Myocyte (in vitro differentiated cells): ENCODE data around the gene PDGFB. TPM values are rescaled to one million over a fixed set of nuclear protein-coding genes. Genes with fewer than 3 reads are reported as not detected.
"Not testable (repeated sequence)": the region's sequence is repeated elsewhere in the genome, so short reads cannot be mapped to it uniquely, and the experiment has no call there.

Source experiments
- DNase-seq: peaks from one replicate; pipeline ENCODE4 v3.0.0-alpha.2; 2012; ENCODE audit warnings: low read depth
- total RNA-seq: library from RNA; depleted of rRNA; stranded (reverse); fragments of >200 nt; gene quantifications from 2 replicates; pipeline ENCODE4 v1.2.3, GENCODE V29; 2014

Gene PDGFB
- total RNA-seq, 1 donor from 2014 or later: 6.7 TPM

- no peak for DNase-seq
These were observed 15.7 kb downstream of the PDGFB start for GRCh38 chr22:39229075-39229474.

GRCh38 chr22:39227542-39228272 lies 17.1 kb downstream of the PDGFB start:
- DNase-seq: no peak

DNA sequence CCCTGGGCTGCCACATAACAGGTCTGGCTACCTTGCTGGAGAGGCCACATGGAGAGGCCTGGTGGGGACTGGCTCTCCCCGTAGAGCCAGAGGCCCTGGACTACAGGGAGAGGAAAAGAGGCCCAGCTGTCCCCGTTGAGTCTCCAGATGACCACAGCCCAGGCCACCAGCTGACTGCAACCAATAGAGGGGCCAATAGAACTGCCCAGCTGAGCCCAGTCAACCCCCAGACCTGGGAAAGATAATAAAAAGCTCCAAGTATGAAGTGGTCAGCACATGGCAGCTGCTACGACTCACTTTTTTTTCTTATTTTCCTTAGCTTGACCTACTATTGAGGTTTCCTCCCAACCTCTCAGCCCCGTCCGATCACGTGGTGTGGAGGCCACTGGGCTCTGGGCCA lies 18.4 kb downstream of the PDGFB start:
- DNase-seq: peak; percentile 82

- no peak for DNase-seq
These were observed 19.2 kb downstream of the PDGFB start for GRCh38 chr22:39225591-39225990.

- no peak for DNase-seq
These were observed 20.2 kb downstream of the PDGFB start for GRCh38 chr22:39224550-39224949.

DNA sequence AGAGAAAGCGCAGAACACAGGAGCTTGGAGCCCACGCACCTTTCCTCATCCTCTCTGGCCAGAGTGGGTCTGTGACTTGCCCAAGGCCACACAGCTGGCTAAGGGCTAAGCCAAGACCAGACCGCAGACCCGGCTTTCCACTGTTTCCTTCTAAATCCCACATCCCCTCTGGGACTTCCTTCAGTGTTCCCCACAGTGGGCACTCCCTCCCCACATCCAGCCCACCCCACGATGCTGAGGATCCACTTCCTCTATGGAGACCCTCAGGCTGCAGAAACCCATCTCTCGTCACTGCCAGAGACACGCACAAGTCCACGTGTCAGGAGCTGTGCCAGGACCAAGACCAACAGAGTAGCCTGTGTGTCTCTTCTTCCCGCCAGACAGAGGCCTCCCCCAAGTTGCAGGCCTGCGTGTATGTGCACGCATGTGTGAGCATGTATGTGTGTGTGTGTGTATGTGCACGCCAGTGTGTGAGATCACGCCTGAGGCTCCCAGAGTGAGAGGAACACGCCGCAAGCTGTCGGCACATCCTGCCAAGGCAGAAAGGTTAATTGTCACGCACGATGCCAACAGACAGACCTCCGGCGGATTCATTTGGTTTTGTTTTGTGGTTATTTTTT lies 21.6 kb downstream of the PDGFB start:
- no peak for DNase-seq

DNA sequence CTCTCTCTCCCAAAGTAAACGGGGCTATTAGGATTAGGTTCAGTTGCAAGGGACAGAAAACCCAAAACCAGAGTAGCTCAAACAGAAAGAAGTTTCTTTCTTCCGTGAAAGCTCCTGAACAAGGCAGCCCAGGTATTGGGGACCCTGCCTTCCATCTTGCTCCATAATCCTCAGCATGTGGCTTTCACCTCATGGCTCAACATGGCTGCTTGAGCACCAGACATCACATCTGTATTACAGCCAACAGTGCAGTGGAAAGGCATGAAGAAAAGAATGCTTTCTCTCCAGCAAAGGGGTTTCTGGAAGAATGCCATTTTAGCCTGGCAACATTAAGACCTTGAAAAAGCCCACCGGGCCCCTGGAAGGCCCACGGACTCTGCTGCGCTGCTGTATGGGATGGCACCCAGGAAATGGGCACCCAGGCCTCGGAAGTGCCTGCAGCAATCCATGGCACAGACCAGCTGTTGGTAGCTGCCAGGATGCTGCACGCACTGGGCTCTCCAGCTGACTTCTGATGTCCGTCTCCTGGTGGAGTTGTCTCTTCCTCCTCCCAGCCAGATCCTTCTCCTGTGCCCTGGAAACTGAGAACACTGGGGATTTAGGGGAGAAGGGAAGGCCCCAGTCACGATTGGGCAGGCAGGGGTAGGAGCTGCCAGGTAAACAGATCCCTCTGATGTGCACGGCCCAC lies 22.6 kb downstream of the PDGFB start:
- DNase-seq: no peak

DNA sequence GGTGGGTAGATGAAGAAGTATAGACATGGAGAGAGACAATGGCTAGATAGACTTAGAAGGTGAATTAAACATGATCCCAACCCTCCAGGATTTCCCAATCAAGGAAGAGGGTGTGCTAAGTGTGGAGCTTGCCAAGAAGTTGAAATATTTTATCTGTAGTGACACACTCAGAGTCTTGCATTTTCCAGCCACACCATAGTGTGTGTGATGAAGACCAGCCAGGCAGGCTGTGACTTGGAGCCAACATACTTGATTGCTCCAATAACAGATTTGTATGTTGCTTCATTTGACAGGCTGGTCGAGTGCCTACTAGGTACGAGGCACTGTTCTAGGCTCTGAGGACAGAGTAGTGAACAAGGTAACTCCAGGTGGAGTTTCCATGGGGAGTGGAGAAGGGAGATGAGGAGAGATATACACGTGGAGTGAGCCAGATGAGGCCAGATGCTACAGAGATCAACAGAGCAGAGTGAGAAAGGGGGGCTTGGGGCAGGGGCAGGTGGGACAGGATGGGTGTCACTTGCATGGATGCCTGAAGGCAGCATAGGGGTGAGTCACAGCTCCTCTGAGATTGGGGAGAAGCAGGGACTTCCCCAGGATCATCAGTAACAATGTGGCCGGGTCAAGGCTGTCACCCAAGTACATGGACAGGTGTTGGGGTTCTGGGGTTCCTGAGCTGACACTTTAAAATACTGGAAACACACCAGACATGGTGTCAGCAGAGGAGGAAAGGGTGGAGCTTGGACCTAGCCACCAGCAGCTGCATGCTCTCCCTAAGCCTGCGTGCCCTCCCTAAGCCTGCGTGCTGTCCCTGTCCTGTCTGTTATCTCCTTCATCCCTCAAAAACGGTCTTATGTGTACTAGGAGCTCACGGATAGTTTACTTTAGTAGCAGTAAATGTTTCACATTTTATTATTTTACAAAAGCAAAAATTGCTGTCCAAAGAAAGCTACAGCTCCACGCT lies 23.6 kb downstream of the PDGFB start:
- DNase-seq: peak; percentile 38

GRCh38 chr22:39220450-39220849 lies 24.3 kb downstream of the PDGFB start:
- no peak for DNase-seq

DNA sequence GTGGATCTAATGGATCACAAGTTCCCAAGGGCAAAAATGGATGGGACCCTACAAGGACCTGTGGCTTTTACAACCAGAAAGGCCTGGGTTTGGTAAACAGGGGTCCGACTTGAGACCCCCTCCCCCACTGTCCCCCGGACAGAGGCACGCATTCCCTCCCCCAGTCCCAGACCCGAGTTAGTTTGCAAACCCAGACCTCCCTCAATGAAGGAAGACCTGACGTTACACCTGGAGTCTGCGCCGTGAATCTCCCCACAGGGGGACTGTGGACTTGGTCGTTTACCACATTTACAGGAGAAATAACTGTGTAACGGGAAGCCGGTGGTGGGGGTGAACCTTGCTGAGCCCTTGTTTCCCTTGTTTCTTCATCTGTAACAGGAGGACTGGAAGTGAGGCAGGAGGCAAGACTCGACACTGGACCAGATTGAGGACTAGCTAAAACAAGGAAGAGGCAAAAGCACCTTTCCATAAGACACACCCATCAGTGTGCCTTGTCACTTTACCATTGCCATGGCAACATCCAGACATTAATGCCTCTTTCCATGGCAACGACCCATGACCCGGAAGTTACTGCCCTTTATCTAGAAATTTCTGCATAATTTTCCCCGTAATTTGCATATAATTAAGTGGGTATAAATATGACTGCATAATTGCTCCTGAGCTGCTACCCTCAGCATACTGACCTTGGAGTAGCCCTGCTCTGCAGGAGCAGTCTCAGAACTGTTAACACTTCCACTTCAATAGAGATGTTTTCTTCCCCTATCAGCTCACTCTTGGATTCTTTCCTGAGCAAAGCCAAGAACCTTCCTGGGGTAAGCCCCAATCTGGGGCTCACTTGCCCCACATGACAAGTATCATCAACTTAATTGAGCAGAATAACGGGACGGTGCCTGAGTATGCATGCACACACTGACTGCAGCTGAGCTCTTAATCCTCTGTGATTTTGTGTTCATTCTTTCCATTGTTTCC lies 25.4 kb downstream of the PDGFB start:
- no peak for DNase-seq

DNA sequence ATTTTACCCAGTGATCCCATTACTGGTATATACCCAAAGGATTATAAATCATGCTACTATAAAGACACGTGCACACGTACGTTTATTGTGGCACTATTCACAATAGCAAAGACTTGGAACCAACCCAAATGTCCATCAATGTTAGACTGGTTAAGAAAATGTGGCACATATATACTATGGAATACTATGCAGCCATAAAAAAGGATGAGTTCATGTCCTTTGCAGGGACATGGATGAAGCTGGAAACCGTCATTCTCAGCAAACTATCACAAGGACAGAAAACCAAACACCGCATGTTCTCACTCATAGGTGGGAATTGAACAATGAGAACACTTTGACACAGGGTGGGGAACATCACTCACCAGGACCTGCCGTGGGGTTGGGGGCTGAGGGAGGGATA lies 26.4 kb downstream of the PDGFB start:
- DNase-seq: not testable (repeated sequence)

DNA sequence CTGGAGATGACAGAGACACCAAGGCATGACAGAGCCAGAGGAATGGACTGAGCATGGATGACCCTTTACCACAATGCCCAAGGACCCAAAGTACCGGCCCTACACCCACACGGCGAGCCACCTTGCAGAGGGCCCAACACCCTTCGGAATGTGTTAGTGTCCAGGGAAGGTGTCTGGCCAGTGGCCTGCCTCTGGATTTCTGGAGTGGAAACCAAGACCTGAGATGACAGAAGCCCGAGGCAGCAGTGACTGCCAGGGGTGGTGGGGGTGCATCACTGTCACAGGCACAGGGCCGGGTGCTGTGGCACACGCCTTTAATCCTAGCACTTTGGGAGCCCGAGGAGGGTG lies 28.7 kb downstream of the PDGFB start:
- DNase-seq: no peak

GRCh38 chr22:39215426-39216142 lies 29.2 kb downstream of the PDGFB start:
- no peak for DNase-seq

DNA sequence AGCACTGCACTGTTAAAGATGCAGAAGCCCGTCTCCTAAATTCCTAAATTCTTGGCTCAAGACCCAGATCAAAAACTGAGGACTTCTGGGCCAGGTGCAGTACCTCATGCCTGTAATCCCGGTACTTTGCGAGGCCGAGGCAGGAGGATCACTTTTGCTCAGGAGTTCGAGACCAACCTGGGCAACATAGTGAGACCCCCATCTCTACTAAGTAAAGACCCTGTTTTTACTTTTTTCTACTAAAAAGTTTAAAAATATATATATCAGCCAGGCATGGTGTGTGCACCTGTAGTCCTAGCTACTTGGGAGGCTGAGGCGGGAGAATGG lies 29.7 kb downstream of the PDGFB start:
- no peak for DNase-seq

- DNase-seq: peak; percentile 63
These were observed 30.3 kb downstream of the PDGFB start for GRCh38 chr22:39214383-39215069.

DNA sequence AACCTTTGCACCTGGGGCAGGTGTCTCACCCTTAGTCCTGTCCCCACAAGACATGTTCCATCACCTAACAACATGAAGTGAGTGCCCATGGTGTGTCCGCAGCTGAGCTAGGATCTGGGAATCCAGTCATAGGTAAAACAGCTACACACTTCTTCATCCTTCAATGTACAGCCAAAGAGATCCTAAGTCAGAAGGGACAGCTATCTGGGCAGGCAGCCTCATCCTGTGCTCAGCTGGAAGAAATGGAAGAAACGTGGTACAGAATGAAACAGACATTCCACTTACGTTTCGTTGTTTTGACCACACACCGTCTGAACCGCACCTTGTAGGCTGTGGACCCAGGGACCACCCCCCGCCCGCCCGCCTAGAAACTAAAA lies 30.8 kb downstream of the PDGFB start:
- DNase-seq: no peak

DNA sequence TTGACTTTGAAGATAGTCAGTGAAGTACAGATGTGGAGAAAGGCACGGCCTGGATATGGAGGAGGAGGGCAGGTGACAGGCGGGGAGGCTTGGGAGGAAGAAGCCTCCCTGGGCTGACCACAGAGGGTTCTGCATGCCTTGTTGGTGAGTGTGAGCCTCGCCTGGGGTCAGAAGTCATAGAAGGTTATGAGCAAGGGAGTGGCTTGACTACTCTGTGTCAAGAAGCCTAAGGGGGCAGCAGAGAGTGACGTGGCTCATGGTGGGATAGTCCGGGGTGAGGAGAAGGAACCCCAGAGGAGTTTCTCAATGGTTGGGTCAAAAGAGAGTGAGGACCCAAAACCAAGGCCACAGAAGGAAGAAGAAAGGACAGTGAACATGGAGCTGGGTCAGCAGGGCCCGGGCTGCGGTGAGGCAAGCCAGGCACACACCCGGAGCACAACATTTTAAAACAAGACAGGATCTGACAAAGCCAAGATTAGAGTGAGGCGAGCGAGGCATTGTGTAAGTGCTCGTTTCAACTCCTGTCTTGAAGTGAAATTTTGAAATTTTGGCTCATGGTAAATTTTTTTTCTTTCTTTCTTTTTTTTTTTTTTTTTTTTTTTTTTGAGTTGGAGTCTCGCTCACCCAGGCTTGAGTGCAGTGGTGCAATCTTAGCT lies 31.9 kb downstream of the PDGFB start:
- peak; percentile 84 for DNase-seq

DNA sequence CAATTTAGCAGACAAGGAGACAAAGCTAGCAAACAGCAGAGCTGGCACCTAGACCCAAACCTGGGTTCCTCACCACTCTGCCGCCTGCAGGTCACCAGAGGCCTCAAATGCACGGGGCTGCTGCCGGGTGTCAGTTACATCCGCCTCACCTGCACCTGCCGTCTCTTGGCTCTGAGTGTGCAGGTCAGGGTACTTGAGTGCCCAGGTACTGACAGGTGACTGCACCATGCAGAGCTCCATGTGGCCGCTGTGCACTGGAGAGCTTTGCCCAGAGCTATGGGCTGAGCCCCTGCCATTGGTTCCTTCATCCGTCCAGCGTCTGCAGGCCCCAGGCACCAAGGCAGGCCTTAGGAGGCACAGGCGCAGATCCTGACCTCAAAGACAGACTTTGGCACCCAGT lies 35.0 kb downstream of the PDGFB start:
- no peak for DNase-seq
